ENCODE data around the gene EPHB1. TPM values are rescaled to one million over a fixed set of nuclear protein-coding genes. Genes with fewer than 3 reads are reported as not detected.

Gene EPHB1
- total RNA-seq, 1 experiment from 2014 or later: 7.0 TPM

GRCh38 chr3:134939978-134940377 lies 144.9 kb downstream of the EPHB1 start (continued):
- TF ChIP-seq TEAD4 (CRISPR knock-in tag; IDR thresholded peaks at IDR 0.05) (no peak), SOX15 (CRISPR knock-in tag; IDR thresholded peaks at IDR 0.05) (no peak), ZNF232 (CRISPR knock-in tag; IDR thresholded peaks at IDR 0.05) (no peak), STAT6 (CRISPR knock-in tag; conservative IDR thresholded peaks at IDR 0.05; ENCODE audit: low read depth) (no peak), CTCF (IDR thresholded peaks at IDR 0.05) (no peak), ZBTB21 (CRISPR knock-in tag; IDR thresholded peaks at IDR 0.05; ENCODE audit: borderline replicate concordance) (no peak), FOXK1 (CRISPR knock-in tag; IDR thresholded peaks at IDR 0.05) (no peak), ZNF416 (CRISPR knock-in tag; IDR thresholded peaks at IDR 0.05) (no peak), ZBTB43 (CRISPR knock-in tag; IDR thresholded peaks at IDR 0.05) (no peak), IRF2 (CRISPR knock-in tag; IDR thresholded peaks at IDR 0.05; ENCODE audit: borderline replicate concordance, low read depth) (no peak), ESRRA (CRISPR knock-in tag; IDR thresholded peaks at IDR 0.05; ENCODE audit: borderline replicate concordance) (no peak), SMAD3 (CRISPR knock-in tag; IDR thresholded peaks at IDR 0.05; ENCODE audit: borderline replicate concordance) (no peak)
- TF ChIP-seq, protein P1, sequence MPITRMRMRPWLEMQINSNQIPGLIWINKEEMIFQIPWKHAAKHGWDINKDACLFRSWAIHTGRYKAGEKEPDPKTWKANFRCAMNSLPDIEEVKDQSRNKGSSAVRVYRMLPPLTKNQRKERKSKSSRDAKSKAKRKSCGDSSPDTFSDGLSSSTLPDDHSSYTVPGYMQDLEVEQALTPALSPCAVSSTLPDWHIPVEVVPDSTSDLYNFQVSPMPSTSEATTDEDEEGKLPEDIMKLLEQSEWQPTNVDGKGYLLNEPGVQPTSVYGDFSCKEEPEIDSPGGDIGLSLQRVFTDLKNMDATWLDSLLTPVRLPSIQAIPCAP (CRISPR knock-in tag; IDR thresholded peaks at IDR 0.05): no peak
- TF ChIP-seq, protein P2, sequence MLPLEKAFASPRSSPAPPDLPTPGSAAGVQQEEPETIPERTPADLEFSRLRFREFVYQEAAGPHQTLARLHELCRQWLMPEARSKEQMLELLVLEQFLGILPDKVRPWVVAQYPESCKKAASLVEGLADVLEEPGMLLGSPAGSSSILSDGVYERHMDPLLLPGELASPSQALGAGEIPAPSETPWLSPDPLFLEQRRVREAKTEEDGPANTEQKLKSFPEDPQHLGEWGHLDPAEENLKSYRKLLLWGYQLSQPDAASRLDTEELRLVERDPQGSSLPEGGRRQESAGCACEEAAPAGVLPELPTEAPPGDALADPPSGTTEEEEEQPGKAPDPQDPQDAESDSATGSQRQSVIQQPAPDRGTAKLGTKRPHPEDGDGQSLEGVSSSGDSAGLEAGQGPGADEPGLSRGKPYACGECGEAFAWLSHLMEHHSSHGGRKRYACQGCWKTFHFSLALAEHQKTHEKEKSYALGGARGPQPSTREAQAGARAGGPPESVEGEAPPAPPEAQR (CRISPR knock-in tag; IDR thresholded peaks at IDR 0.05): no peak
- TF ChIP-seq, protein P3, sequence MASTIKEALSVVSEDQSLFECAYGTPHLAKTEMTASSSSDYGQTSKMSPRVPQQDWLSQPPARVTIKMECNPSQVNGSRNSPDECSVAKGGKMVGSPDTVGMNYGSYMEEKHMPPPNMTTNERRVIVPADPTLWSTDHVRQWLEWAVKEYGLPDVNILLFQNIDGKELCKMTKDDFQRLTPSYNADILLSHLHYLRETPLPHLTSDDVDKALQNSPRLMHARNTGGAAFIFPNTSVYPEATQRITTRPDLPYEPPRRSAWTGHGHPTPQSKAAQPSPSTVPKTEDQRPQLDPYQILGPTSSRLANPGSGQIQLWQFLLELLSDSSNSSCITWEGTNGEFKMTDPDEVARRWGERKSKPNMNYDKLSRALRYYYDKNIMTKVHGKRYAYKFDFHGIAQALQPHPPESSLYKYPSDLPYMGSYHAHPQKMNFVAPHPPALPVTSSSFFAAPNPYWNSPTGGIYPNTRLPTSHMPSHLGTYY (CRISPR knock-in tag; IDR thresholded peaks at IDR 0.05): no peak

DNA sequence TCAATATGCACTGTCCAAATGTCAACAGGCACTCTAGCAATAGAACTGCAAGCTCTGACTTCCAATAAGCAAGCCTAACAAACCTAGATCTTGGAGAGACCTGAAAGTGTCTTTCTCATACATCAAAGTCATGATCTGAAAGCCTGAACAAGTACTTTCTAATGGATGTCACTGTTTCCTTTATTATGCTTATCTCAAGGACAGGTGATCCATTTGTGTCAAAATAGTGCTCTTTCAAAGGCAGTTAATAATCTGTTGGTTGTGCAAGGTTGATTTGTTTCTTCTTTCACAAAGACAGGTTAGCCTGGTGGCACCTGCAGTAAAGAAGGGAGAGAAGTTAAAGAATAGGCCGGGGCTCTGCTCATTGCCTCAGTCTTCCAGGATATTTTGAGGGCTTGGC lies 146.8 kb downstream of the EPHB1 start:
- no peak for TF ChIP-seq MYBL2 (CRISPR knock-in tag; IDR thresholded peaks at IDR 0.05)
- TF ChIP-seq E2F1 (CRISPR knock-in tag; IDR thresholded peaks at IDR 0.05): no peak
- TF ChIP-seq ZBTB43 (CRISPR knock-in tag; IDR thresholded peaks at IDR 0.05): no peak
- TF ChIP-seq ZNF532 (CRISPR knock-in tag; IDR thresholded peaks at IDR 0.05; ENCODE audit: borderline replicate concordance): no peak
- no peak for TF ChIP-seq NFATC4 (CRISPR knock-in tag; IDR thresholded peaks at IDR 0.05)
- TF ChIP-seq MXD4 (CRISPR knock-in tag; IDR thresholded peaks at IDR 0.05; ENCODE audit: borderline replicate concordance): no peak
- no peak overlapping the region for H3K27ac Mint-ChIP-seq
- no peaks in the 10 kb centered on the region for H3K36me3 Mint-ChIP-seq
- peaks cover 38% of the 10 kb centered on the region for H3K4me1 Mint-ChIP-seq
- DNase-seq (ENCODE audit: low spot score) (no peak), ATAC-seq (no peak)
- ChIA-PET CTCF (no interaction called here), POLR2A (no interaction called here)
- no peak overlapping the region for H3K4me3 Mint-ChIP-seq
- no peaks in the 10 kb centered on the region for H3K9me3 Mint-ChIP-seq
- H3K27me3 Mint-ChIP-seq (ENCODE audit: low read depth): peaks cover 44% of the 10 kb centered on the region
